COR-L47 (cell line): ENCODE results near the gene CA4.

Source experiments
- DNase-seq: peaks from one replicate; lab custom pipeline; 2025; lab: John Stamatoyannopoulos, UW

Gene CA4

DNA sequence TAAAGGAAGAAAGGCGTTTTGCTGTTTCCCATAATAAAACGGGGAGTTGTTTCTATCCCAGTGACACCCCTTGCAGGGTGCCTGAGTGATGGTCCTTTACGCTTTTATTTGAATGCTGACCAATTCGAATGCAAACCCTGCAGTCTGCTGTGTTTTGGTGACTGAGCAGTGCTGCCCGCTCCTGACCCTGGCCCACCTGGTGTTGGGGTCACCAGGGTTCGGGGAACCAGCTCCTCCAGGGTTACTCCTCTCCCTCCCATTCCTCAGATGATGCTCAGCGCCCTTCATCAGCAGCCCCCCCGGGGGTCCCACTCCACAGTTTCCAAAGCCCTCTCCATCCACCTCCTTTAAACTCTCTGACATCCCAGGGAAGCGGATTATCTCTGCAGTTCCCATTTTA lies 6.0 kb downstream of the CA4 start:
- DNase-seq = no peak

GRCh38 chr17:60156746-60157145 lies 7.0 kb downstream of the CA4 start:
- no peak for DNase-seq

DNA sequence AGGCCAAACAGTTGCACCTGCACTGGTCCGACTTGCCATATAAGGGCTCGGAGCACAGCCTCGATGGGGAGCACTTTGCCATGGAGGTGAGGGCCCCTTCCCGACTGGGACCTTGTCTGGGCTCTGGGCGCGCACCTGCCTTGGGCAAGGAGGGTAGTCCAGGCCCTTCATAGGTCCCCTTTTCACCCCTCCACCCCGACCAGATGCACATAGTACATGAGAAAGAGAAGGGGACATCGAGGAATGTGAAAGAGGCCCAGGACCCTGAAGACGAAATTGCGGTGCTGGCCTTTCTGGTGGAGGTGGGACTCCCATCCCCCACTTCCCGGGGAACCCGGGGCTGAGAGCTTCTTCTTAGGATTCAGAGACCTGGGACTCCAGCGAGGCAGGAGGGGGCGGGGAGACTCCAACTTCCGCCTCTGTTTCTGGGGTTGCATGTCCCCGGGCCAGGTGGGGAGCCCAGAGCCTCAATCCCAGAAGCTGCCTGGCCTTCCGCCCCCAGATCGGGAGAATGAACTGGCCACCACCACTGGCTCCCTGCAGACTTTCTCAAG lies 7.8 kb downstream of the CA4 start:
- DNase-seq = no peak

GRCh38 chr17:60158751-60159478 lies 9.1 kb downstream of the CA4 start:
- no peak for DNase-seq

GRCh38 chr17:60159479-60159866 lies 9.7 kb downstream of the CA4 start:
- DNase-seq = no peak

GRCh38 chr17:60160829-60161501 lies 11.2 kb downstream of the CA4 start:
- no peak for DNase-seq

DNA sequence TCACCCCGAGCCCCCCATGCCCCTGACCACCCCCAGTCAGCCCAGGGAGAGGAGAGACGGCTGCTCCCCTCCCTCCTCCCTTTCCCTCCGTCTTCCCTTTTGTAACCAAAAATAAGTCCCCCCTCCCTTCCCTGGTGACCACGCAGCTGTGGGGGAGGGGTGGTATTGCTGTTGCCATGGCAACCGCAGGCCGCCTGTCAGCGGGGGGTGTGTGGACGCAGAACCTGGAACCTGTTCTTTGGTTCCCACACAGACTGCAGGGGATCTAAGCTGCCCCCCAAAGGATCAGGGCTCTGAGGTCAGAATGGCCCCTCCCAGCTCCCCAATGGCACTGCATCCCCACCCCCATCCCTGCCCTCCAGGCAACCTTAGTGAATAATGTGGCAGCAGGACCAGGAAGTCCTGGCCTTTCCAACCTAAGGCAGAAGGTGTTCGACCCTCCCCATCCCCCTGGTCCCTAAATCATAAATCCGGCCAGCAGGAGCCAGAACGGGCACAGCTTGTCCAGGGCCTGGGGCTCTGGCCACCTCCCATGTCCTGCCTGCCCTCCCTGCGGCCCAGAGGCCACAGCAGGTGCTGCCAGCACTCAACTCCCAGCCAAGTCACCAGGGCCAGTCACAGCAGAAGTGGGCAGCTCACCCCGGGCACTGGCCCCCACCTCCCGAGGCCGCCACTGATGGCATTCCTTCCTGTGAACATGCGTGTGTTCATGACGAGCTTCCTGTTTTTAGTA lies 12.0 kb downstream of the CA4 start:
- DNase-seq = peak; percentile 7

DNA sequence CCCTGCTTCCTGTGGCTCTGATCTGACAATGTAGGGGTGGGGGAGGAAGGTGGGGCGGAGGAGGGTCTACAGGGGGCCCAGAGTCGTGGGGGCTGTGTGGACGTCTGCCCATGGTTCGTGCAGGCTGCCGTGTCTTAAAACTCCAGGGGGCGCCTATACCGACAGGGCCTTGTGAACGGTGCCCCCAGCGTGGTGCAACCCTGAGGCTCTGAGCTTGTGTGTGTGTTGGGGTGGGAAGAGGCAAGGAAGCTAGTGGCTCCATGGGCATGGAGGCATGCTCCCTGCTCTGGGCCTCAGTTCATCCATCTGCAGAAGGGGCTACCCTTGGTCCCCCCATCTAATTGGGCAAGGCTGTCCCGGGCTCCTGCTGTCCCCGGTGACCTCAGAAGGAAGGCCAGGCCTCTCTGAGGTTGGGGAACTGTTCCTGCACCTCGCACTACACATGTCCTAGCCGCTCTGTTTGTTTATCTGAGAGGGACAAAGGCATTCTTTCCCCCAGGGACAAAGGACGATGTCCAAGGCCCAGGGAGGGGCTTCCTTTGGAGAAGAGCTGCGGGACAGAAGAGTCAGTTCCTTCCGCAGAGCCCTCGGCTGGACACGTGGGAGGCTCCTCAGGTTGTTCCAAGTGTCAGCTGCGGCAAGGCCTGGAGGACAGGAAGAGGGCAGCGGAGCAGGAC lies 13.5 kb downstream of the CA4 start:
- DNase-seq = no peak

DNA sequence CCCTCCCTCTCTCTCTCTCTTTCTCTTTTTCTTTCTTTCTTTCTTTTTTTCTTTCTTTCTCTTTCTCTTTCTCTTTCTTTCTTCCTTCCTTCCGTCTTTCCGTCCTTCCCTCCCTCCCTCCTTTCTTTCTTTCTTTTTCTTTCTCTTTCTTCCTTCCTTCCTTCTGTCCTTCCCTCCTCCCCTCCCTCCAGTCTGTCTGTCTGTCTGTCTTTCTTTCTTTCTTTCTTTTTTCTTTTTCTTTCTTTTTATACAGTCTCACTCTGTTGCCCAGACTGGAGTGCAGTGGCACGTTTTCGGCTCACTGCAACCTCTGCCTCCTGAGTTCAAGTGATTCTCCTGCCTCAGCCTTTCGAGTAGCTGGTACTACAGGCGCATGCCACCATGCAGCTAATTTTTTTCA lies 14.4 kb downstream of the CA4 start:
- DNase-seq = no peak

GRCh38 chr17:60164697-60165096 lies 14.9 kb downstream of the CA4 start:
- DNase-seq = no peak

DNA sequence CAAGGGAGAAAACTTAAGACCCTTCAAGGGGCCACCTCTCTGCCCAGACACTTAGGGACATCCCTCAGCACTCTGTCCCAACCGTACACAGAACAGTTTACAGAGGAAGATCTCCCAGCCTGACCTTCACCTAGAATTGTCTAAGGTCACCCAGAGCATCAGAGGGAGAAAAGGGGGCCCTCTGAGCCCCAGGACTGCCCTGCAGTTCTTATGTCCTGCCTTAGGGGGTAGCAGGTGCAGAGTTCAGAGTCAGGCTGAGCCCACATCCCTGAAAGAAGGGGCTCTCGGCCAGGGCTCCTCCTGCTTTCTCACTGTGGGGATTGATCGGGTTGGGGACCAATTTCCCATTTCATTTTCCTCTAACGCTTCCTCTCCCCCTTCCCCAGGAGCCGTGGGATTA lies 15.4 kb downstream of the CA4 start:
- no peak for DNase-seq

- no peak for DNase-seq
These were observed 16.2 kb downstream of the CA4 start for GRCh38 chr17:60165971-60166370.

GRCh38 chr17:60167065-60167741 lies 17.4 kb downstream of the CA4 start:
- DNase-seq = peak; percentile 42

DNA sequence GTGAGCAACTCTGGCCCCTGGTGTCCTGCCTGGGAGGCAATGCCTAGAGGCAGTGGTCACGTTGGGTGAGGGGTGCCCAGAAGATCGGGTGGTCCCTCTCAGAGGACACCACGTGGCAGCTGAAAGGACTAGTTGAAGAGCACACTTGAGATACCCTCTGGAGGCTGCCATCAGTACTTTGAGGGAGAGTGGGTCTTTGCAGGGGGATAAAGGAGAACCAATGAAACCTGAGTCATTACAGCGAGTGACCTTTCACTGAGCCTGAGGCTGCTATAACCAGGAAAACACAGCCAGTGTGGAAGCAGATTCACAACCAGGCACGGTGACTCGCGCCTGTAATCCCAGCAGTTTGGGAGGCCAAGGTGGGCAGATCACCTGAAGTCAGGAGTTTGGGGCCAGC lies 18.9 kb downstream of the CA4 start:
- DNase-seq = no peak

- DNase-seq = no peak
These were observed 20.4 kb downstream of the CA4 start for GRCh38 chr17:60169921-60170817.

GRCh38 chr17:60170835-60171752 lies 21.3 kb downstream of the CA4 start:
- peak; percentile 76 for DNase-seq

DNA sequence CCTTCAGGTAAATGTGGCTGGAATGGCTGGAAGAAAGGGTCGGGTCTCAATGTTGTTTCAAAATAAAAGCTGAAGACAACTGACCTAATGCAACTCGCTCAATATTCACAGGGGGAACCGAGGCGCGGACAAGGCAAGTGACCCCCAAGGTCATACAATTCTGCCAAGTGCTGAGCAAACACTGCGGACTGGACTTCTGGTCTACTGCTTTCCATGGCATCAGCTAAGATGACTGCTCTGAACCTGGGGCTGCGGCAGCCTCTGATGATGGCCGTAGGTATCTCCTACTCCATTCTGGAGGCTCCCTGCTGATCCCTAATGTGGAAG lies 21.9 kb downstream of the CA4 start:
- no peak for DNase-seq

DNA sequence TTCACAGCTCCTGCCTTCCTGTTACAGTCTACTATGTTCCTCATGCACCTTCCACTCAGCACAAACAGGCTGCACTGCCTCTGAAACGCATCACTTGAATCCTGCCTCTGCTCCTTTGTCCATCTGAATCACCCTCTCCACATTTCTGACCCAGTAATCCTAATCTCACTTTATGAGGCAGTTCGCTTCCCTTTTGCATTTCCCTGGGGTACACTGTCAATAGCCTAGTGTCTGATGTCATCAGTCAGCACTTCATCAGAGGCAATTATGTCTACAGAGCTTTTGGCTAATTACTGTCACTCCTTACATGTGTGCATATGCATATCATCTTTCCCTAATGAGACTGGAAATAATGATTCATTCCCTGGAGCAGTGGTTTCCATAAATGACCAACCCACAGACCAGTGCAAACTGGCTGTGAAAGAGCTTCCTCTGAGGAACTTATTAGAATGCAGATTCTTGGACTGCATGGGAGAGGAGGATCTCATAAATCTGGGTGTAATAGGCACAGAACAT lies 23.6 kb downstream of the CA4 start:
- DNase-seq = peak; percentile 4

- no peak for DNase-seq
These were observed 24.3 kb downstream of the CA4 start for GRCh38 chr17:60174035-60174434.
